DOHH2 (cell line): ENCODE data around the gene COP1.

Experiments used
- EZH2phosphoT487 ChIP-seq: fragments of 200-600 bp; sonication (generic); IDR thresholded peaks from 2 replicates; pipeline ENCODE4 v1.6.1; 2017; ENCODE audit warnings: borderline replicate concordance, mild to moderate bottlenecking, antibody characterized with exemption, low read length, moderate library complexity, mixed read lengths
- TF ChIP-seq, protein P1 (sequence below): fragments of 200-600 bp; sonication (generic); IDR thresholded peaks from one replicate; pipeline ENCODE4 v1.5.1; 2014; ENCODE audit warnings: antibody characterized with exemption, mild to moderate bottlenecking, low read depth, low read length; ENCODE audit not compliant: poor library complexity, severe bottlenecking

DNA sequence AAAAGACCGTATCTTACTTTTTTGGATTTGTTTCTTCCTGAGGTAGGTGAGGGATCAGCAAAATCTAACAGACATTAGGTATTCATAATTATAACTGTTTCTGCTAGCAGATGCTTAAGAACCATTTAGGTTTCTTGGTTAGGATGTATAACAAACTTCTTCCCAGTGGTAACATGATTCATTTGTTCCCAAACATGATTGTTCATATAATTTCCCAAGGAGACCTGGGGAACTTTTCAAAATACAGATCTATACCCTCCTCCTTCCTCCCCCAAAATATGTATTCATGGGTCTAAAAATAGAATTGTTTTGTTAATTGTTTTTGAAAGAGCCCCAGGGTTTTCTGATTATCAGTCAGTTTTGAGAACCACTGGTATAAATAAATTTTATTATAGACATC is 228.2 kb downstream of the COP1 start:
- TF ChIP-seq, protein P1, sequence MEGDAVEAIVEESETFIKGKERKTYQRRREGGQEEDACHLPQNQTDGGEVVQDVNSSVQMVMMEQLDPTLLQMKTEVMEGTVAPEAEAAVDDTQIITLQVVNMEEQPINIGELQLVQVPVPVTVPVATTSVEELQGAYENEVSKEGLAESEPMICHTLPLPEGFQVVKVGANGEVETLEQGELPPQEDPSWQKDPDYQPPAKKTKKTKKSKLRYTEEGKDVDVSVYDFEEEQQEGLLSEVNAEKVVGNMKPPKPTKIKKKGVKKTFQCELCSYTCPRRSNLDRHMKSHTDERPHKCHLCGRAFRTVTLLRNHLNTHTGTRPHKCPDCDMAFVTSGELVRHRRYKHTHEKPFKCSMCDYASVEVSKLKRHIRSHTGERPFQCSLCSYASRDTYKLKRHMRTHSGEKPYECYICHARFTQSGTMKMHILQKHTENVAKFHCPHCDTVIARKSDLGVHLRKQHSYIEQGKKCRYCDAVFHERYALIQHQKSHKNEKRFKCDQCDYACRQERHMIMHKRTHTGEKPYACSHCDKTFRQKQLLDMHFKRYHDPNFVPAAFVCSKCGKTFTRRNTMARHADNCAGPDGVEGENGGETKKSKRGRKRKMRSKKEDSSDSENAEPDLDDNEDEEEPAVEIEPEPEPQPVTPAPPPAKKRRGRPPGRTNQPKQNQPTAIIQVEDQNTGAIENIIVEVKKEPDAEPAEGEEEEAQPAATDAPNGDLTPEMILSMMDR, result no peak
- TF ChIP-seq EZH2phosphoT487, result no peak
